Activated naive CD4-positive, alpha-beta T cell treated with anti-CD3 and anti-CD28 coated beads, Interleukin-2, amount 50 U/mL, for 72 hours (primary cell): ENCODE results near the gene SMYD3. TPM values are rescaled to one million over a fixed set of nuclear protein-coding genes. Genes with fewer than 3 reads are reported as not detected.

ENCODE experiments used
- ATAC-seq, 2 donors: fragments of 150-1000 bp; cut with Tn5 transposase; 2 replicates each; pipeline ENCODE4 v1.10.0; 2021; ENCODE audit warnings: mild to moderate bottlenecking in 2 of 2, moderate library complexity in 2 of 2
- DNase-seq, 2 donors: peaks; one replicate each; pipeline ENCODE4 v3.0.0; 2021 to 2022; ENCODE audit warnings: low spot score in 2 of 2
- H3K27ac Mint-ChIP-seq, 2 donors: one replicate each; pipeline ENCODE4 v1.8.0; 2022; ENCODE audit warnings: mild to moderate bottlenecking in 2 of 2, mixed read lengths in 2 of 2
- H3K36me3 Mint-ChIP-seq, 2 donors: one replicate each; pipeline ENCODE4 v1.8.0; 2022; ENCODE audit warnings: mixed read lengths in 2 of 2
- H3K9me3 Mint-ChIP-seq, 2 donors: one replicate each; pipeline ENCODE4 v1.8.0; 2022; ENCODE audit warnings: mixed read lengths in 2 of 2
- total RNA-seq, 2 donors: library from RNA; stranded (reverse); gene quantifications; one replicate each; pipeline ENCODE4 v1.2.3, GENCODE V29; 2022

SMYD3 gene
- total RNA-seq, 2 donors from 2014 or later, result 18.5 to 30.1 TPM

DNA sequence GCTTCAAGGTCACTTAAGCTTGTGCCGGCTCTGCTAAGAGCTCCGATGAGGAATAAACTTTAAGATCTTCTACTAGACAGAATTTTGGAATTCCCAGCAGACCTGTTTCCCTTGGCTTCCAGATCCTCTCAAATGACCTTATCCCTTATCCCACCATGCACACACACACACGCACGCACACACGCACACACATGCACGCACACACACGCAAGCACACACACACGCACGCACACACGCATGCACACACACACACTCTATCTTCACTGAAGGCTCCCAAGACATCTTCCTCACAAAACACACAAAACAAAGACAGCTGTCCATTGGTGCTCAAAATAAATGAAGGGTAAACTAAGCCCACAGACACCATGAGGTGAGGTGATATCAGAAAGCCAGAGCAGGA, 692.4 kb downstream of the SMYD3 start:
- Mint-ChIP-seq H3K27ac (no peak overlapping the region), H3K9me3 (no peaks in the 10 kb centered on the region), H3K36me3 (no peaks in the 10 kb centered on the region)
- DNase-seq, result no peak
- ATAC-seq, result no peak

DNA sequence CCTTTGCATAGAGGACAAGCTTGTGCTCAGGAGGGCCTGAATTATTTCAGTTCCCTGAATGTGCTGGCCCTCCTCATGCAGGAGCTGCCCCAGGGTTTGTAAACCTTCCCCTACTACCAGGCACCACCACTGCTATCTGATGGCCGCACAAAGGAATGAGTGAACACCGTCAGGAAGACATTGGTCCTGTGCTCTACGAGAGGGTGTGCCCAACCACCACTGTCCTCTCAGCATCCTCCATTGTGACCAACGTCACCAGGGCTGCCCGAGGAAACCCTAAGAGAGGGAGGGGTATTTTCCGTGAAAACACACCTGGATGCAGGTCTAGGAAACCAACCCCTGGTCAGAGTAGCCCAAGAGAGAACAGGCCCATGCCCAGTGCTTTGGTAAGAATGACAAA, 694.8 kb downstream of the SMYD3 start:
- no peaks in the 10 kb centered on the region for H3K36me3 Mint-ChIP-seq
- no peaks in the 10 kb centered on the region for H3K9me3 Mint-ChIP-seq
- no peak overlapping the region for H3K27ac Mint-ChIP-seq
- DNase-seq (no peak), ATAC-seq (no peak)

DNA sequence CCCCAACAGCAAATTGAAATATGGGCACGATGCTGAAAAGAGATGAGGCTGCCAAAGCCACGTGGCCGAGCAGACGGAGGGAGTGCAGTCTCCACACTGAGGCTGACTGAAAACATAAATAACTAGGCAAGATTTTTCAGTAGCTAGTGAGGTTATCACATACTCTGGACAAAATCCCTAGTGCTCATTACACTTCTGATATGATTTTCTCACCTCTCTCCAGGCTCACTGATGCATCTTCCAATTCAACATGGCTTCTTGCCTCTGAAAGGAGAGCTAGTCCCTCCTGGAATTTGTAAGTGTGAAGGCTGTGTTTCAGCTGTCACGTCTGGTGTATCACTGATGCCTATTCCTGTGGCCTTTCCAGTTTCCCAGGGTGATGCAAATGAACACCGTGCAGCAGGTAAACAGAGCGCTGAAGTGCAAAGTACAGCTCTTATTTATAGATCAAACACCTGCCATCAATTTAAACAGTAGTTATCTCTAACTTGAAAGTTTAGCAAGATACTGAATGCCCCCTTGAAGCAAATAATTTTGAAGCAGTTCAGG, 696.2 kb downstream of the SMYD3 start:
- Mint-ChIP-seq H3K27ac (peak overlapping the region in 1 of 2 donors; percentile 9), H3K9me3 (no peaks in the 10 kb centered on the region), H3K36me3 (no peaks in the 10 kb centered on the region)
- DNase-seq (no peak), ATAC-seq (no peak)

DNA sequence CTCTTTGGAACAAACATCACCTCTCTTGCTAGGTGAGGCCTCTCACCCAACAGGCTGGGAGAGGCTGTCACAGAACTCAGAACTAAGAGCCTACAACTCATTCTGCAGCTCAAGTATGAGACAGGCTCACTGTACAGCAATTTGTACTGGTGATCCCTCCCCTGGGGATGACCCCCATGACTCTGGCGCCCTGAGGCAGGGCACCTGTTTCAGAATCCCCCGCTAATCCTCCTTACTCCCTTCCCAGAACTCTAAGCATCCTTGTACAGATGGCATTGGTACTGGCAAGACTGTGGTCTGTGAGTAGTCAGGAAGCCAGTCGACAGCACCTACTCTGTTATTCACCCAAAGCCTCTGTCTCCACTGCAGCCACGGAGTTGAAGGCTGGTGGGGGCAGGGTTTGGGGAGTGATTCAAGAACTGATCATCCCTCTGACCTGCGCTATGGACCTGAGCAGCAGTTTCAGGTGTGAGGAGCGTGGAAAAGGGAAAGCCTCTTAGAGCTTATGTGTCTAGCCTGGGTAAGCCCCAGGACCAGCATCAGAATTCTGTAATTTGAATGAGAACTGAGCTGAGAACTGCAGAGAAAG, 696.8 kb downstream of the SMYD3 start:
- DNase-seq, result no peak
- H3K36me3 Mint-ChIP-seq, result no peaks in the 10 kb centered on the region
- ATAC-seq, result peak in 1 of 2 donors; percentile 5
- no peaks in the 10 kb centered on the region for H3K9me3 Mint-ChIP-seq
- peak overlapping the region in 1 of 2 donors; percentile 9 for H3K27ac Mint-ChIP-seq

DNA sequence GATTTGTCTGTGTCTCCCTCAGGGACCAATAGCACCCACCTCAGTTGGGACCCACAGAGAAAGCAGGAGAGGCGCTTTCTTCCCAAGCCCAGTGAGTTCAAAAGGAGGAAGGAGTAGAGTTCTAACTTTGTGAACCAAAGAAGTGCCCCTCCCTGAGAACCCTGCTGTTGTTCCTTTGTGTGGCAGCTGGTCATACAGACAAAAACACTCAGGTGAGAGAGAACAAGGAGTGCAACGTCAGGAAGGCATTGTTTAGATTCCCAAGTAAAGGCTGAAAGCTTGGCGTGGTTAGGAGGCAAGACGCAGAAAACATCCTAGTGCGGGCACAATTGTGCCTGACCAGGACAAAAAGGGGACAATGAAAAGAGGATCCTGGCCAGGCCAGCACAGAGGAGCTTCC, 697.7 kb downstream of the SMYD3 start:
- no peak overlapping the region for H3K27ac Mint-ChIP-seq
- H3K9me3 Mint-ChIP-seq, result no peaks in the 10 kb centered on the region
- ATAC-seq (no peak), DNase-seq (no peak)
- H3K36me3 Mint-ChIP-seq, result no peaks in the 10 kb centered on the region

DNA sequence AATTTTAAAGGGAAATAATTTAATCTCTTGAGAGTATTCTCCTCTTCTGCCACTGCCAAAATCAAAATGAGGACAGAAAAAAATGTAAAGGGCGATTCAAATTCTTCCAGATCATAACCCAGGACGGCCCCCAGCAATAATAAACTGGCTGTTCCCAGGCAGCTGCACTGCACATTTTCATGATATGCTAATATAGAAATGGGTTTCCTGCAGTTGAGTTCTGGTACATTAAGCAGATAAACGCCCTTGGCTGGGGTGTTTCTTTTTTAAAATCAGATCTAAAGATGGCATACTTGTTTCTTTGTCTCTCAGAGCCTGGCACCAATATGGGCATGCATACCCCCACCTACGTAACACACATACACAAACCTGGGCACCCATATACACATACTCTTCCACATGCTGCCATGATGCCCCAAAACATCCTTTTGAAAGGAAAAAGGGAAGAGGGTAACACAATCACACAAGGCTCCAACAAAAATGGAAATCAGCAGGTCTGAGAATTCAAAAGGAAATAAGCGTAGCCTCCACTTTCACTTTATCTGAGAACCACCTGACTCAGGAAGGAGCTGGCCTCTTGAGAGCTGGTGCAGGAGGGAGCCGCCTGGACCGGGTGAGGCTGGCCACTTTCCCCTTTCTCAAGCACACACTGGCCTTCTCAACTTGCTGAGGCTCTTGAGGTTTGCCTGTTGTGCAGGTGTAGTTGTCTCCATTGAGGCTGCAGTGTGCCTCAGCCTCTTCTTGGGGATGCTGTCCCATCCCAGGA, 698.9 kb downstream of the SMYD3 start:
- DNase-seq (no peak), ATAC-seq (no peak)
- no peak overlapping the region for H3K27ac Mint-ChIP-seq
- H3K9me3 Mint-ChIP-seq, result no peaks in the 10 kb centered on the region
- H3K36me3 Mint-ChIP-seq, result no peaks in the 10 kb centered on the region

DNA sequence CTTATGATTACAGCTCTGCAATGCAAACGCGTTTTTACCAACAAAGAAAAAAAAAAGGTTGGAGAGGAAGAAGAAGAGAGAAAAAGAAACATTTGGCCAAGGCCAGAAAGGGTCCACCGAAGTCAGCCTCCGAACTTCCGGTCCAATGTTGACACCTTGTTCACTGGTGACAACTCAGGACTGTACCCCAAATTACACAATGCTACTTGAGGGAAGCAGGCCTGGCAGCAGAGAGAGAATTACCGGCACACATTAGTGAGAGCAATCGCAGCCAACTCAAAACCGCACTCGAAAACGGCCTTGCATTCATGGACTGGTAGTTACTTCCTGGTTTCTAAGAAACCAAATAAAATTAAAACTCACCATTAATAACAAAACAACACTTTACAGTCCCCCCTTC, 699.8 kb downstream of the SMYD3 start:
- Mint-ChIP-seq H3K36me3 (no peaks in the 10 kb centered on the region), H3K9me3 (no peaks in the 10 kb centered on the region), H3K27ac (peak overlapping the region in 1 of 2 donors; percentile 65)
- ATAC-seq (no peak), DNase-seq (no peak)

DNA sequence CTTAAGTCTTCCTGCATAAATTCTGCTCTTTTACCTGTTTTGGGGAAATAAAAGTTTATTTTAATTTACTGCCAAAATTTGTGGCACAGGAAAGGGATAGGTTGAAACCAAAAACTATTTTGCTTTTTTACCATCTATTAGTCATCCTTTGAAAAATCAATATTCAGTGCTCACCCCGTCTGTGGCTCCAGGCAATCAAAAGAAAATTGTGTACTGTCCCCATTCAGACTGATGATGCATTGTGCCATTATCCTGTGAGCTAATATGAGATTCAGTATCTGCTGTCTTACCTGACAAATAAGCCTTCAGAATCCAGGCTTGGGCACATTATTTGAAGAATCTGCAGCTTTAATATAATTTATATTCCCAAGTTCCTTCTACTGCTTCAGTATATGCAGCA, 701.5 kb downstream of the SMYD3 start:
- Mint-ChIP-seq H3K36me3 (no peaks in the 10 kb centered on the region), H3K9me3 (no peaks in the 10 kb centered on the region), H3K27ac (no peak overlapping the region)
- DNase-seq (no peak), ATAC-seq (no peak)

DNA sequence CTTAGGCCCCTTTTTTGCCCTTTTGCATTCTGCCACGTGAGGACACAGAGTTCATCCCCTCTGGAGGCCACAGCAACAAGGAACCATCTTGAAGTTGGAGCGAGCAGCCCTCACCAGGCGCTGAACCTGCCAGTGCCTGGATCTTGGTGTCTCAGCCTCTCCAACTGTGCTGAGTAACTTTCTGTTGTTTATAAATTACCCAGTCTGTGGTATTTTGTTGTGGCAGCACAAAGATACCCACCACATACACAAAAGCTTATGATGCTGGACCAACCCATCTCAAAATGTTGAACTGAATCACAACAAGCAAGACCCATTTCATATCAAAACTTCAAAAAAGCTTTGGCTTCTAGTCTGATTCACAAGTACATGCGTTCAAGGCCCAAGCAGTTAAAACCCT, 702.4 kb downstream of the SMYD3 start:
- DNase-seq, result no peak
- ATAC-seq, result no peak

DNA sequence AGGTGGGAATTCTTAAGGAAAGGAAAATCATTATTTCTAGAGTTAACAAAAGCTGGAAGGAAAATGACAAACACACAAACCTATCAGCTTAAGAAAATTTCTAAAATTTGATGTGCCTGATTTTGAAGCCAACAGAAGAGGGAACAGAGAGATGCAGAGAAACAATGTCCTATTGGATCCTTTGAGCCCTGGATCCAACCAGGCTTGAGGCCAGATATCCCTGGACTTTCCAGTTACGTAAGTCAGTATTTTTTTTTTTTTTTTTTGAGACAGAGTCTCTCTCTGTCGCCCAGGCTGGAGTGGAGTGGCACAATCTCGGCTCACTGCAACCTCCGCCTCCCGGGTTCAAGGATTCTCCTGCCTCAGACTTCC, 703.4 kb downstream of the SMYD3 start:
- no peaks in the 10 kb centered on the region for H3K36me3 Mint-ChIP-seq
- no peak for ATAC-seq
- DNase-seq, result no peak
- no peaks in the 10 kb centered on the region for H3K9me3 Mint-ChIP-seq
- no peak overlapping the region for H3K27ac Mint-ChIP-seq

More for the DNA sequence above, 702.4 kb downstream of the SMYD3 start:
- Mint-ChIP-seq H3K36me3 (no peaks in the 10 kb centered on the region), H3K9me3 (no peaks in the 10 kb centered on the region), H3K27ac (no peak overlapping the region)

DNA sequence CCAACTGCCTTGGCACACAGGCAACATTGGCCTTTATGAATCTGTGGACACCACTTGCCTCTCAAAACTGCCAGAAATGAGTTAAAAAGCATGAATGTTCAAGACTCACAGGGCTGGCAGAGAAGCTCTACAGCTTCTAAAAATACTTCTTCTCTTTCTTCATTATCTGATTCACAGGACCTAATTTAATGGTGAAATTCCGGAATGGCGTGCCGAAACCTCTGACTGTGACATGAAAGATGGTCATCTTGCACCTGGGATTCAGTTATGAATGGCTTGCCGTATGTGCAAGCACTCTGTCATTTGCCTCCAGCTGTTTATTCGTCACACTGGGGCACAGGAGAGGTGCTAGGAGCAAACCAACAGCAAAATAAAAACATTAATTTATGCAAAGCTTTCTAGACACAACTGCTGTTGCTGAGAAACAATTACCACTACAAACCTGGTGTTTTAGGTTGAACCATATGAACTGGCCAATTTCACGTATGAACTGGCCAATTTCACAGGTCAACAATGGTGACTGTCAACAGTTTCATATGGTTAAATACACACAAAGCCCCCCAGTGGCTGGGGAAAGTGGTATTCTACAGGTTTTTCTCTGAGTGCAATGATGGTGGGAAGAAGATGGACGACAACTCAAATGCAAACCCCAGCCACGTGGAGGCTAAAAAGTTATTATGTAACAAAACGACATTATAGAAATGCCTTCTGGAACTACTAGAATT, 704.0 kb downstream of the SMYD3 start:
- no peak overlapping the region for H3K27ac Mint-ChIP-seq
- DNase-seq (no peak), ATAC-seq (no peak)
- no peaks in the 10 kb centered on the region for H3K36me3 Mint-ChIP-seq
- no peaks in the 10 kb centered on the region for H3K9me3 Mint-ChIP-seq

DNA sequence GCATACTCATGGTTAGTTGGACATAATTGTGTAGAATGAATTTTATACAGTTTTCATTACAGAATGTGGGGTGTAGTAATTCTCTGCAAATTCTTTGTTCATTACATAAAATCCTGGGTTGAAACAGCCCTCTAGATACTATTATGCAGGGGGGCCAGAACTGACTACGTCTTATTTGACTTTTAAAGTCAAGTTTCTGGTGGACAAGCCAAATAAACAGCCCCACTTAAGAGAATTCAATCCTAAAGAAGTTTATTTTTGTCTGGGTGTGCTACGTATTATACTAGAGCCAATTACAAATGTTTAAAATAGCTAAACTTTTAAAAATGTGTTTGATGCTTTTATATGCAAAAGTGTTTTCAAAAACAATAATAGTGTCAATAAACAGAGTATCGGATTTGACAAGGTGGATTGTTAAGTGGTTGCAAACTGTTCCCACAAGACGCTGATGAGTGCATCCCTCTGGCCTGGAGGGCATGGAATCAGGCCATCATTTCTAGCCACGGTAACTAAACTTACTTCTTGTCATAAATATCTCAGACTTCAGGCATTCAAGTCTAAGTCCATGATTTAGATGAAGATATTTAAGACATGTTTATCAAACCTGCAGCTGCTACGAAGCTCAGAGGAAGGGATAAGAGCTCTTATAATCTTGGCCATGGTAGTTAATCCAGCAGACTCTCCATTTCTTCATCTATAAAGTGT, 706.0 kb downstream of the SMYD3 start:
- DNase-seq (no peak), ATAC-seq (no peak)
- peaks cover 6 to 8% of the 10 kb centered on the region in 2 donors for H3K36me3 Mint-ChIP-seq
- H3K9me3 Mint-ChIP-seq, result no peaks in the 10 kb centered on the region
- H3K27ac Mint-ChIP-seq, result no peak overlapping the region

DNA sequence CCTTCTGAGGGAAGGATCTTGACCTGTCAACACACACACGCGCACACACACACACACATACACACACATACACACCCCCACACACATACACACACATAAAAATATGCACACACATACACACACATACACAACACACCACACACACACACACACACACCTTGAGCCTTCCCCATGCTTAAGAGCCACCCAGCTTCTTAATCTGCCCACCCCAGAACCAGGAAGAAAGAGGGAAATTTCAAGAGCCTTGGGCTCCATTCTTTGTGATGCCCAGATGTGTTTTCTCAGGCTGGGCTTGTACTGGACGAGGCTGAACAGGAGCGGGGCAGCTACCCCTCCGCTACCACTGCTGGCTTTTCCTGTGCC, 708.7 kb downstream of the SMYD3 start:
- Mint-ChIP-seq H3K27ac (no peak overlapping the region), H3K36me3 (peaks cover 6 to 8% of the 10 kb centered on the region in 2 donors), H3K9me3 (no peaks in the 10 kb centered on the region)
- DNase-seq (no peak), ATAC-seq (no peak)

DNA sequence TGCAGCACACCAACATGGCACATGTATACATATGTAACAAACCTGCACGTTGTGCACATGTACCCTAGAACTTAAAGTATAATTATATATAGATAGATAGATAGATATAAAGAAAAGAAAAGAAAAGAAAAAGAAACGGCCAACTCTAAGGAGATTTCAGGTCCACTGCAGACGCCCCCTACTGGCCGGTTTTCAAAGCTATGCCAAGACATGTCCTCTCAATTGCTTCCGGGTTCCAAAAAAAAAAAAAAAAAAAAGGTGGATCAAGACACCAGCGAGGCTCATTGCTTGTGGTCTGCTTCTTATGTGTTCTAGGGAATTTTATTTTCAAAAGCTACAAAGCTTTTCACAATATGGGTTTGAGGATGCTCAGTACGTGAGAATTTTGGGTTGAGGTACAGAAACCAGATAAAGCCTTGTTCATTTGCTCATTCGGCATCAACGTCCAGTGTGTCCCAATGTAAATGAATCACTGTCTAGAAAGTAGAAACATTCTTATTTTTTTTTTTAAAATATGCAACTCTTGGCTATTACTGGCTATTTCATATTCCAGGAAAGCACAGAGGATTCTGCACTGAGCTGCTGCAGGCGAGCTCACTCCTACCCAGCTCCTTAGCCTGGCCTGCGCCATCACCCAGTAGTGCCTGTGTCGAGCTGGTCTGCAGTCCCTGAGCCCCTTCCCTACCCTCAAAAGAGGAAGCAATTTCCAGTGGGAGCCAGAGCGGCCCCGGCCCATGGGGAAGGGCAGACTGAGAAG, 709.3 kb downstream of the SMYD3 start:
- Mint-ChIP-seq H3K9me3 (no peaks in the 10 kb centered on the region), H3K36me3 (peaks cover 6 to 8% of the 10 kb centered on the region in 2 donors), H3K27ac (no peak overlapping the region)
- no peak for ATAC-seq
- no peak for DNase-seq

DNA sequence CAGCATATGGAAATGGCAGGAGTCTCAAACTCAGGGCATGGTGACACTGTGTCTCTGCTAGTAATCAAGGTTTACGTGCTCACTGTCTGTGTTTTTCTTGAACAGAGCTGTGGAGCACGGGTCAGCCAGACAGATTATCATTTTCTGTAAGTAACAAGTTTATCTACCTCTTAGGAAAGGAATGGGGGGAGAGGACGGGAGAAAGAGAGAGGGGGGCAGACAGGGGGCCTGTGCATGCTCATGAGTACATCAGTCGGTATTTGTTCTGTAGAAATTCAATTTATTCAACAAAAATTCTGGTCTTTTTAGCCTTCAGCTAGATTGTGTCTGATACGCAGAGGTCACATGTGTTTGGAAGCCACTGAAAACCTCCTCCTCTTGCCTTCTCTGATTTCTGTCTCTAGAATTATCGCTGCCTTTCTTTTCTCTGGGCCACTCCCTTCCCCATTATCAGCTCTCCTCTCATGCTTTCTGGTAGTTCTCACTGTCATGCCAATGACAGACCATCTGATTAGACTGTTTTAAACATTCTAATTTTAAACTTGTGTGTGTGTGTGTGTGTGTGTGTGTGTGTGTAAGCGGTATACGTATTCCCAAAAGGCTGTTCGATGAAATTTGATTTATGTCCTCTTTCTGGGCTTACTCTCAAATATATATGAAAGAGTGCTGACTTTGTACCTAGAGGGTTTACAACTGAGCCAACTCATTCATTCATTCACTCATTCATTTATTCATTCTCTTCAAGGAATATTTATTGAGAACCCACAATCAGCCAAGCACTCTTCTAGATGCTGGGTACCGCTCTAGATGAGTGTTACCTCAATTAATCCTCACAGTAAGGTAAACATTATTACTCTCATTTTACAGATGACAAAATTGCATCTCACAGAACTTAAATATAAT, 715.4 kb downstream of the SMYD3 start:
- no peak for ATAC-seq
- DNase-seq, result no peak
- Mint-ChIP-seq H3K9me3 (no peaks in the 10 kb centered on the region), H3K36me3 (peaks cover 4% of the 10 kb centered on the region in 2 donors), H3K27ac (no peak overlapping the region)
